HEK293 (cell line): Measurements from ENCODE around the gene PARD6B.
"Not testable (repeated sequence)": the region's sequence is repeated elsewhere in the genome, so short reads cannot be mapped to it uniquely, and the experiment has no call there.

Experiments
- CTCF ChIA-PET: fragments of 350-600 bp; formaldehyde crosslinking; extraction: SDS; loops from one replicate; lab custom pipeline; 2021; ENCODE audit warnings: antibody characterized with exemption; lab: Yijun Ruan, JAX
- POLR2A ChIA-PET: fragments of 300-600 bp; formaldehyde crosslinking; extraction: SDS; loops from one replicate; lab custom pipeline; 2020; ENCODE audit warnings: antibody characterized with exemption, inconsistent platforms; lab: Yijun Ruan, JAX
- H3K27ac ChIP-seq: fragments of 200-500 bp; sonication (Bioruptor generic); 2 replicates; pipeline ENCODE4 v1.5.1; 2014; ENCODE audit warnings: low read depth, low read length, control low read depth, inconsistent platforms; ENCODE audit errors: extremely low read depth
- H3K36me3 ChIP-seq, 2 experiments: fragments of 200-500 bp in 1 of 2; sonication (Bioruptor generic) in 1 of 2; 1 replicate in 1 of 2; 2 replicates in 1 of 2; pipeline ENCODE4 v1.5.1; 2014 to 2017; ENCODE audit warnings: inconsistent platforms in 2 of 2, low read length in 2 of 2; ENCODE audit not compliant: control insufficient read depth in 2 of 2, insufficient read depth in 1 of 2
- H3K4me1 ChIP-seq: fragments of 200-500 bp; sonication (Bioruptor generic); 2 replicates; pipeline ENCODE4 v1.5.1; 2014; ENCODE audit warnings: mild to moderate bottlenecking, low read length, inconsistent platforms; ENCODE audit not compliant: control insufficient read depth, insufficient read depth
- H3K4me3 ChIP-seq: 2 replicates; pipeline ENCODE4 v1.5.1; 2011; ENCODE audit warnings: low read depth, mild to moderate bottlenecking, control low read depth, low read length, moderate library complexity
- H3K9me3 ChIP-seq: fragments of 200-500 bp; sonication (Bioruptor generic); 2 replicates; pipeline ENCODE4 v1.5.1; 2014; ENCODE audit warnings: low read depth, low read length, inconsistent platforms; ENCODE audit not compliant: control insufficient read depth, insufficient read depth
- EGR2 ChIP-seq: fragments of 450-650 bp; formaldehyde crosslinking; IDR thresholded peaks from 2 replicates; pipeline ENCODE4 v1.5.1; 2016; ENCODE audit warnings: low read depth, missing biosample characterization, missing genetic modification characterization
- SCRT2 ChIP-seq: fragments of 450-650 bp; formaldehyde crosslinking; IDR thresholded peaks from 2 replicates; pipeline ENCODE4 v1.5.1; 2016; ENCODE audit warnings: missing biosample characterization, missing genetic modification characterization
- ZEB2 ChIP-seq: fragments of 450-650 bp; formaldehyde crosslinking; IDR thresholded peaks from 2 replicates; pipeline ENCODE4 v1.5.1; 2016; ENCODE audit warnings: missing biosample characterization, missing genetic modification characterization
- ZFHX2 ChIP-seq: fragments of 450-650 bp; formaldehyde crosslinking; conservative IDR thresholded peaks from 2 replicates; pipeline ENCODE4 v1.5.1; 2016; ENCODE audit warnings: missing biosample characterization, missing genetic modification characterization
- TF ChIP-seq, protein P1 (sequence below): fragments of 450-650 bp; formaldehyde crosslinking; IDR thresholded peaks from 2 replicates; pipeline ENCODE4 v1.5.1; 2016; ENCODE audit warnings: missing biosample characterization, missing genetic modification characterization
- TF ChIP-seq, protein P2 (sequence below): fragments of 450-650 bp; formaldehyde crosslinking; IDR thresholded peaks from 2 replicates; pipeline ENCODE4 v1.5.1; 2017; ENCODE audit warnings: missing biosample characterization, missing genetic modification characterization

The PARD6B gene

DNA sequence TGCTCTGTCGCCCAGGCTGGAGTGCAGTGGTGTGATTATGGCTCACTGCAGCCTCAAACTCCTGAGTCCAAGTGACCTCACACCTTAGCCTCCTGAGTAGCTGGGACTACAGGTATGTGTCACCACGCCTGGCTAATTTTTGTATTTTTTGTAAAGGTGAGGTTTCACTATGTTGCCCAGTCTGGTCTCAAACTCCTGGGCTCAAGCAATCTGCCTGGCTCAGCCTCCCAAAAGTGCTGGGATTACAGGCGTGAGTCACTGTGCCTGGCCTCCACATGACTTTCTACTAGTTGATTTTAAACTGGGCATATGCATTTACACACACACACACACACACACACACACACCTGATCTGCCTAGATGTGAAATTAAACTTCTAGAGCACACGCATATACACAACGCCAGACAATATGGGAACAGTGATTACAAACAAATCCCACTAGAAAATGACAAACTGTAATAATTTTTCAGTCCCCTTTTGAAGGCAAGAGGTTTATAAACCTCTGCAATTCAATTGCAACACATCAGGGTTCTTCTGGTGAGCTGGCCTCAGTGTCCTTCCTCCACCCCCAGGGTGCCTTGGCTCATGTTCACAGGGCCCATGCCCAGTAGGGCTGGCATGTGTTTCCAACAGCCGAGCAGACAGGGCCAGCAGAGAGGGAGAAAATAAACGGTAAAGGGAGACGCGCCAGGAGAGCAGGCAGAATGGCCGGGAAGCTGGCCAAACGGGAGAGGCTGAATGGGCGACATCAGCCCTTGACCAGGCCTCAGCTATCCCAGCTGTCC is 31.2 kb downstream of the PARD6B start:
- no peaks in the 10 kb centered on the region for H3K36me3 ChIP-seq
- CTCF ChIA-PET = interaction anchor here (0.6 to 1.0 kb wide), 3 partner anchors 14 to 166 kb away, joined by 3 to 4 read pairs (median 3); no protein-coding TSS in a partner anchor
- POLR2A ChIA-PET = no interaction called here
- TF ChIP-seq EGR2 (tag by site-specific recombination) (0 out of 2 replicates have a peak, but pooled peaks have one; percentile 2), SCRT2 (tag by site-specific recombination) (peak; percentile 35; the same call in 1 of the 2 replicates), ZFHX2 (tag by site-specific recombination) (no peak)
- TF ChIP-seq, protein P1, sequence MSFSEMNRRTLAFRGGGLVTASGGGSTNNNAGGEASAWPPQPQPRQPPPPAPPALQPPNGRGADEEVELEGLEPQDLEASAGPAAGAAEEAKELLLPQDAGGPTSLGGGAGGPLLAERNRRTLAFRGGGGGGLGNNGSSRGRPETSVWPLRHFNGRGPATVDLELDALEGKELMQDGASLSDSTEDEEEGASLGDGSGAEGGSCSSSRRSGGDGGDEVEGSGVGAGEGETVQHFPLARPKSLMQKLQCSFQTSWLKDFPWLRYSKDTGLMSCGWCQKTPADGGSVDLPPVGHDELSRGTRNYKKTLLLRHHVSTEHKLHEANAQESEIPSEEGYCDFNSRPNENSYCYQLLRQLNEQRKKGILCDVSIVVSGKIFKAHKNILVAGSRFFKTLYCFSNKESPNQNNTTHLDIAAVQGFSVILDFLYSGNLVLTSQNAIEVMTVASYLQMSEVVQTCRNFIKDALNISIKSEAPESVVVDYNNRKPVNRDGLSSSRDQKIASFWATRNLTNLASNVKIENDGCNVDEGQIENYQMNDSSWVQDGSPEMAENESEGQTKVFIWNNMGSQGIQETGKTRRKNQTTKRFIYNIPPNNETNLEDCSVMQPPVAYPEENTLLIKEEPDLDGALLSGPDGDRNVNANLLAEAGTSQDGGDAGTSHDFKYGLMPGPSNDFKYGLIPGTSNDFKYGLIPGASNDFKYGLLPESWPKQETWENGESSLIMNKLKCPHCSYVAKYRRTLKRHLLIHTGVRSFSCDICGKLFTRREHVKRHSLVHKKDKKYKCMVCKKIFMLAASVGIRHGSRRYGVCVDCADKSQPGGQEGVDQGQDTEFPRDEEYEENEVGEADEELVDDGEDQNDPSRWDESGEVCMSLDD (tag by site-specific recombination) = 0 out of 2 replicates have a peak, but pooled peaks have one; percentile 1
- TF ChIP-seq, all 188 proteins: peak for 3
- no peak overlapping the region for H3K4me3 ChIP-seq
- peaks cover 3% of the 10 kb centered on the region; the same call in 1 of the 2 replicates for H3K4me1 ChIP-seq
- no peaks in the 10 kb centered on the region for H3K9me3 ChIP-seq
- H3K27ac ChIP-seq = no peak overlapping the region

DNA sequence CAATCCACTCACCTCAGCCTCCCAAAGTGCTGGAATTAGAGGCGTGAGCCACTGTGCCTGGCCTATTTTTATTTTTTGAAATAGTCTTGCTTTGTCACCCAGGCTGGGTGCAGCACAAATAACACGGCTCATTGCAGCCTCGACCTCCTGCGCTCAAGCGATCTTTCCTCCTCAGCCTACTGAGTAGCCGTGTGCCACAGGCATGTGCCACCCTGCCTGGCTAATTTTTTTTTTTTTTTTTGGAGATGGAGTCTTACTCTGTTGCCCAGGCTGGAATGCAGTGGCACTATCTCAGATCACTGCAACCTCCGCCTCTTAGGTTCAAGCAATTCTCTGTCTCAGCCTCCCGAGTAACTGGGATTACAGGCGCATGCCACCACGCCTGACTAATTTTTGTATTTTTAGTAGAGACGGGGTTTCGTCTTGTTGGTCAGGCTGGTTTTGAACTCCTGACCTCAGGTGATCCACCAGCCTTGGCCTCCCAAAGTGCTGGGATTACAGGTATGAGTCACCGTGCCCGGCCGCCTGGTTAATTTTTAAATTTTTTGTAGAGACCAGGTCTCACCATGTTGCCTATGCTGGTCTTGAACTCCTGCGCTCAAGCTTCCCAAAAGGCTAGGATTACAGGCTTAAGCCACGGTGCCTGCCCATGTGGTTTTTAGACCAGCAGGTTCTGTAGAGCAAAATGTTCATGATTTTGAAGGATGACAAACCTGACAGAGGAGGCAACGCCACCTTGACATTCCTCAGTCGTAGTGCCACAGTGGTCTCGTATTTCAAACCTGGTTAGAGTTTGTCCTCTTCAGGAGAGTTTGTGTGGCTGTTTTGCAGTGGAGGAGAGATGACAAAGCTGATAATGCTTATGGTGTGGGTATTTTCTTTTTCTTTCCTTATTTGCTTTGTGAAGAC is 32.4 kb downstream of the PARD6B start:
- H3K27ac ChIP-seq, H3K4me3 ChIP-seq, H3K4me1 ChIP-seq, H3K9me3 ChIP-seq, POLR2A ChIA-PET, H3K36me3 ChIP-seq: not testable (repeated sequence)
- CTCF ChIA-PET = interaction anchor here (0.7 to 1.3 kb wide), 3 partner anchors 138 to 162 kb away, joined by 3 read pairs; no protein-coding TSS in a partner anchor

DNA sequence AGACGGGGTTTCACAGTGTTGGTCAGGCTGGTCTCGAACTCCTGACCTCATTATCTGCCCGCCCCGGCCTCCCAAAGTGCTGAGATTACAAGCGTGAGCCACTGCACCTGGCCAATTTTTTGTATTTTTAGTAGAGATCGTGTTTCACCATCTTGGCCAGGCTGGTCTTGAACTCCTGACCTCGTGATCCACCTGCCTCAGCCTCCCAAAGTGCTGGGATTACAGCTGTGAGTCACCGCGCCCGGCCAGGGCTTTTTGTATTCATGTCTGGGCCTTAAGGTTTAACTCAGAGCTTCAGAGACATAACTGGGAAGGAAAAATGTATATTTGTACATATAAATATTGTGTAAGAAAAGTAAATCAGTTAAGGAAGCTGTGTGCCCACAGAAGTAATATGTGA is 33.9 kb downstream of the PARD6B start:
- CTCF ChIA-PET = interaction anchor here (0.6 to 2.1 kb wide), 2 partner anchors 15 to 223 kb away, joined by 3 to 7 read pairs; no protein-coding TSS in a partner anchor
- POLR2A ChIA-PET, H3K36me3 ChIP-seq, H3K9me3 ChIP-seq, H3K4me3 ChIP-seq, H3K27ac ChIP-seq, H3K4me1 ChIP-seq: not testable (repeated sequence)

DNA sequence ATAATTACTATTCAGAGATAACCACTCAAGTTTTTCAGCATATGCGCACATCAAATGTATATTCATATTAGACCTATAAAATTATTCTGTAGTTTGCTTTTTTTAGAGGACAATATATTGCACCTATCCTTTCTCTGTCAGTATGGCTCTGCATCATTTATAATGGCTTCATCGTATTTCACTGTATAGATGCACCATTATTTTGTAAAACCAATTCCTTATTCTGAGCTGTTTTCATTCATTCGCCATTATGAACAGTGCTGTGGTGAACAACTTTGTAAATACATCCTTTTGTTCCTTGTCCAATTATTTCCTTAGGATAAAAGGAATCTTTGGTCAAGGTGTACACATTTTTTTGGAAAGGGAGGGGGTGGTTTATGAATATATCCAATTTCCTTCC is 34.3 kb downstream of the PARD6B start:
- POLR2A ChIA-PET = no interaction called here
- no peak overlapping the region for H3K27ac ChIP-seq
- H3K4me1 ChIP-seq = peaks cover 3% of the 10 kb centered on the region; the same call in 1 of the 2 replicates

More for the DNA sequence above, 34.3 kb downstream of the PARD6B start:
- Histone ChIP-seq H3K4me3 (no peak overlapping the region), H3K9me3 (no peaks in the 10 kb centered on the region), H3K36me3 (no peaks in the 10 kb centered on the region)
- CTCF ChIA-PET = interaction anchor here (1.7 to 2.1 kb wide), 2 partner anchors 16 to 22 kb away, joined by 6 to 7 read pairs; no protein-coding TSS in a partner anchor
- no peak for TF ChIP-seq ZEB2 (tag by site-specific recombination)
- TF ChIP-seq, protein P2, sequence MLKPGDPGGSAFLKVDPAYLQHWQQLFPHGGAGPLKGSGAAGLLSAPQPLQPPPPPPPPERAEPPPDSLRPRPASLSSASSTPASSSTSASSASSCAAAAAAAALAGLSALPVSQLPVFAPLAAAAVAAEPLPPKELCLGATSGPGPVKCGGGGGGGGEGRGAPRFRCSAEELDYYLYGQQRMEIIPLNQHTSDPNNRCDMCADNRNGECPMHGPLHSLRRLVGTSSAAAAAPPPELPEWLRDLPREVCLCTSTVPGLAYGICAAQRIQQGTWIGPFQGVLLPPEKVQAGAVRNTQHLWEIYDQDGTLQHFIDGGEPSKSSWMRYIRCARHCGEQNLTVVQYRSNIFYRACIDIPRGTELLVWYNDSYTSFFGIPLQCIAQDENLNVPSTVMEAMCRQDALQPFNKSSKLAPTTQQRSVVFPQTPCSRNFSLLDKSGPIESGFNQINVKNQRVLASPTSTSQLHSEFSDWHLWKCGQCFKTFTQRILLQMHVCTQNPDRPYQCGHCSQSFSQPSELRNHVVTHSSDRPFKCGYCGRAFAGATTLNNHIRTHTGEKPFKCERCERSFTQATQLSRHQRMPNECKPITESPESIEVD = 0 out of 2 replicates have a peak, but pooled peaks have one; percentile 23
- TF ChIP-seq, all 188 proteins: peak for 1
